ENCODE results near the gene IKZF4.

The IKZF4 gene

GRCh38 chr12:56082967-56083366 is 62.1 kb downstream of the IKZF4 start:
- Histone ChIP-seq H3K79me2 (ENCODE audit: insufficient read depth, low read length) (no peaks in the 10 kb centered on the region), H3K4me2 (ENCODE audit: insufficient read depth, low read length) (no peak overlapping the region), H3K27me3 (ENCODE audit: insufficient read depth, low read length, poor library complexity) (peaks cover 50% of the 10 kb centered on the region), H4K20me1 (ENCODE audit: insufficient read depth, low read length) (no peaks in the 10 kb centered on the region; the same call in 1 of the 2 replicates), H3K36me3 (ENCODE audit: insufficient read depth, low read length) (no peaks in the 10 kb centered on the region), H3K9ac (ENCODE audit: low read depth, low read length) (no peak overlapping the region), H3K27ac (ENCODE audit: low read length) (no peak overlapping the region), H3K9me3 (ENCODE audit: insufficient read depth, low read length, severe bottlenecking) (no peaks in the 10 kb centered on the region), H2AFZ (ENCODE audit: low read depth, low read length) (no peak overlapping the region), H3K4me1 (ENCODE audit: insufficient read depth, low read length) (peaks cover 20% of the 10 kb centered on the region), H3K4me3 (ENCODE audit: low read depth in 1 of 2, low read length in 2 of 2) (no peak overlapping the region)
- DNase-seq (no peak), ATAC-seq (ENCODE audit: insufficient read depth, low read depth) (no peak)
- no peak for TF ChIP-seq EZH2 (IDR thresholded peaks at IDR 0.05; ENCODE audit: borderline replicate concordance, low read depth, low read length, severe bottlenecking)
- TF ChIP-seq, protein P1, sequence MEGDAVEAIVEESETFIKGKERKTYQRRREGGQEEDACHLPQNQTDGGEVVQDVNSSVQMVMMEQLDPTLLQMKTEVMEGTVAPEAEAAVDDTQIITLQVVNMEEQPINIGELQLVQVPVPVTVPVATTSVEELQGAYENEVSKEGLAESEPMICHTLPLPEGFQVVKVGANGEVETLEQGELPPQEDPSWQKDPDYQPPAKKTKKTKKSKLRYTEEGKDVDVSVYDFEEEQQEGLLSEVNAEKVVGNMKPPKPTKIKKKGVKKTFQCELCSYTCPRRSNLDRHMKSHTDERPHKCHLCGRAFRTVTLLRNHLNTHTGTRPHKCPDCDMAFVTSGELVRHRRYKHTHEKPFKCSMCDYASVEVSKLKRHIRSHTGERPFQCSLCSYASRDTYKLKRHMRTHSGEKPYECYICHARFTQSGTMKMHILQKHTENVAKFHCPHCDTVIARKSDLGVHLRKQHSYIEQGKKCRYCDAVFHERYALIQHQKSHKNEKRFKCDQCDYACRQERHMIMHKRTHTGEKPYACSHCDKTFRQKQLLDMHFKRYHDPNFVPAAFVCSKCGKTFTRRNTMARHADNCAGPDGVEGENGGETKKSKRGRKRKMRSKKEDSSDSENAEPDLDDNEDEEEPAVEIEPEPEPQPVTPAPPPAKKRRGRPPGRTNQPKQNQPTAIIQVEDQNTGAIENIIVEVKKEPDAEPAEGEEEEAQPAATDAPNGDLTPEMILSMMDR (IDR thresholded peaks at IDR 0.05; ENCODE audit: borderline replicate concordance, extremely low read depth, low read length, poor library complexity, severe bottlenecking), result no peak

DNA sequence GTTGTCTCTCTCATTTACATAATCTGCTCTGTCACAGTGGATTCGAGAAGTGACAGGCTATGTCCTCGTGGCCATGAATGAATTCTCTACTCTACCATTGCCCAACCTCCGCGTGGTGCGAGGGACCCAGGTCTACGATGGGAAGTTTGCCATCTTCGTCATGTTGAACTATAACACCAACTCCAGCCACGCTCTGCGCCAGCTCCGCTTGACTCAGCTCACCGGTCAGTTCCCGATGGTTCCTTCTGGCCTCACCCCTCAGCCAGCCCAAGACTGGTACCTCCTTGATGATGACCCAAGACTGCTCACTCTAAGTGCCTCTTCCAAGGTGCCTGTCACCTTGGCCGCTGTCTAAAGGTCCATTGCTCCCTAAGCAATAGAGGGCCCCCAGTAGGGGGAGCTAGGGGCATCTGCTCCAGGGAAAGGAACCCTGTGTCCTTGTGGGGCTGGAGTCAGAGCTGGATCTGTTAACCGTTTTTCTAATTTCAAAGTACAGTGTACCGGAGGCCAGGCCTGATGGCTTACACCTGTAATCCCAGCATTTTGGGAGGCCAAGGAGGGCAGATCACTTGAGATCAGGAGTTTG is 64.2 kb downstream of the IKZF4 start:
- no peak overlapping the region for H3K9ac ChIP-seq (ENCODE audit: low read depth, low read length)
- H3K36me3 ChIP-seq (ENCODE audit: insufficient read depth, low read length), result no peaks in the 10 kb centered on the region
- no peak overlapping the region for H3K4me3 ChIP-seq (ENCODE audit: low read depth in 1 of 2, low read length in 2 of 2)
- H3K4me2 ChIP-seq (ENCODE audit: insufficient read depth, low read length), result no peak overlapping the region
- no peak for TF ChIP-seq EZH2 (IDR thresholded peaks at IDR 0.05; ENCODE audit: borderline replicate concordance, low read depth, low read length, severe bottlenecking)
- TF ChIP-seq, protein P1 (IDR thresholded peaks at IDR 0.05; ENCODE audit: borderline replicate concordance, extremely low read depth, low read length, poor library complexity, severe bottlenecking), result peak; percentile 64
- no peaks in the 10 kb centered on the region for H3K79me2 ChIP-seq (ENCODE audit: insufficient read depth, low read length)
- peaks cover 10% of the 10 kb centered on the region for H3K4me1 ChIP-seq (ENCODE audit: insufficient read depth, low read length)
- H3K9me3 ChIP-seq (ENCODE audit: insufficient read depth, low read length, severe bottlenecking), result no peaks in the 10 kb centered on the region
- H4K20me1 ChIP-seq (ENCODE audit: insufficient read depth, low read length), result no peaks in the 10 kb centered on the region; the same call in 1 of the 2 replicates
- peaks cover 36% of the 10 kb centered on the region for H3K27me3 ChIP-seq (ENCODE audit: insufficient read depth, low read length, poor library complexity)
- DNase-seq, result peak; percentile 41
- peak; percentile 60; the same call in 1 of the 3 replicates for ATAC-seq (ENCODE audit: insufficient read depth, low read depth)
- no peak overlapping the region for H2AFZ ChIP-seq (ENCODE audit: low read depth, low read length)
- no peak overlapping the region for H3K27ac ChIP-seq (ENCODE audit: low read length)

DNA sequence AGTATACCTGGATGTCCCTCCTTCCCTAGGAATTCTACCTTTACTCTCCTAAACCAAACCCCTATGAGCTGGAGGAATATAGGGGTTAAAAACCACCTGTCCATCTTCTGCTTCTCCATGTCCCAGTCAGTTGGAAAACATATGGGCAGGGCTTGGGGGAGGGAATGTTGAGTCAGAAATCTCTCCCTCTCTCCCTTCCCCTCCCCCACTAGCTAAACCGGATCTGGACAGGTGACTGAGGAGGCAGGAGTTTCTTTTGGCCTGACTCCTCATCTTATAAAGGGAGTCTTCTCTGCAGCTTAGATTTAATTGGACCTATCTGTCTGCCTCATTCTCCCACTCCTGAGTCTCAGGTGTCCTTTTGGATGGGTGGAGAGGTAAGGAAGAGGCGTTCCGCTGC is 65.3 kb downstream of the IKZF4 start:
- Histone ChIP-seq H3K4me3 (ENCODE audit: low read depth in 1 of 2, low read length in 2 of 2) (no peak overlapping the region), H3K27ac (ENCODE audit: low read length) (no peak overlapping the region), H3K36me3 (ENCODE audit: insufficient read depth, low read length) (no peaks in the 10 kb centered on the region), H3K79me2 (ENCODE audit: insufficient read depth, low read length) (no peaks in the 10 kb centered on the region), H3K4me2 (ENCODE audit: insufficient read depth, low read length) (no peak overlapping the region), H3K27me3 (ENCODE audit: insufficient read depth, low read length, poor library complexity) (peaks cover 25% of the 10 kb centered on the region), H4K20me1 (ENCODE audit: insufficient read depth, low read length) (no peaks in the 10 kb centered on the region), H2AFZ (ENCODE audit: low read depth, low read length) (no peak overlapping the region), H3K9me3 (ENCODE audit: insufficient read depth, low read length, severe bottlenecking) (no peaks in the 10 kb centered on the region), H3K9ac (ENCODE audit: low read depth, low read length) (no peak overlapping the region), H3K4me1 (ENCODE audit: insufficient read depth, low read length) (no peaks in the 10 kb centered on the region)
- TF ChIP-seq EZH2 (IDR thresholded peaks at IDR 0.05; ENCODE audit: borderline replicate concordance, low read depth, low read length, severe bottlenecking), result no peak
- TF ChIP-seq, protein P1 (IDR thresholded peaks at IDR 0.05; ENCODE audit: borderline replicate concordance, extremely low read depth, low read length, poor library complexity, severe bottlenecking), result no peak
- ATAC-seq (ENCODE audit: insufficient read depth, low read depth) (no peak), DNase-seq (no peak)

All from DND-41 (cell line).